ENCODE measurements around the gene CKS2.
"Not testable (repeated sequence)": the region's sequence is repeated elsewhere in the genome, so short reads cannot be mapped to it uniquely, and the experiment has no call there.

Gene CKS2

DNA sequence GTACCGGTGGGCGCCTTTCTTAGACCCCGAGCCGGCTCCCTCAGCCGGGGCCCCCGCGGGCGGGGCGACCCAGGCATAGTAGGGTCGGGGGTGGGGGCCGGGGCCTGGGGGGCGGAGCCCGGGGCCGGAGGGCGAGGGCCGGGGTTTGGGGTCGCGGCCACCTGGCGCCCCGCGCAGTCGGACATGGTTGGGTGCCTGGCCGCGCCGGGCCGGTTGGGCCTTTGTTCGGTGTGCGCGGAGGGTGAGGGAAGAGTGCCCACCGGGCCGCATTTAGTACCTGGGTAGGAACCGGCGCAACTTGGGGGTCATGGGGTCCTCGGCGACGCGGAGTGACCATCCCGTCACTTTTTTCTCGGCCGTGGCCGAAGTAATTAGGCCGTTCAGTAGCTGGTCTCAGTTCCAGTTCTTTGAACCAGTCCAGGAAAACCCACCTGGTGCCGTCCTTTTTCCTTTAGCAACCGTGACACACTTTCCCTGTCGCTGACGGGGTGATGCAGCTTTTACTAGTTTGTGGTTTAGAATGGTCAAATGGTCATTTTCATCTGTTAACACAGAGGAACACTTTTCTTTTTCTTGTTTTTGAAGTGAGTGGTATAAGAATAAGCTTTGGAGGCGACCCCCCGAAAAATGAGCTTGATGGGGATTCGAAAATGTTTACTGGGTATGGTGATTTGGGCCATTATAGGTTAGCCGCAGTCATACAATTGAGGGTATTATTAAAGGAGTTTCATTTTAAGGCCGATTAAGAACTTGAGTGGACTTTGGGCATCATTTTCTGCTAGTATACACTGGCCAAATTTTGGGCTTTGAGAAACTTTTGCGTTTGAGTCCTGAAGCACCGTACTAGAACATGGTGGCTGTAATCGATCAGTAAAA lies 589 bp downstream of the CKS2 start:
- DNase-seq, result no peak

DNA sequence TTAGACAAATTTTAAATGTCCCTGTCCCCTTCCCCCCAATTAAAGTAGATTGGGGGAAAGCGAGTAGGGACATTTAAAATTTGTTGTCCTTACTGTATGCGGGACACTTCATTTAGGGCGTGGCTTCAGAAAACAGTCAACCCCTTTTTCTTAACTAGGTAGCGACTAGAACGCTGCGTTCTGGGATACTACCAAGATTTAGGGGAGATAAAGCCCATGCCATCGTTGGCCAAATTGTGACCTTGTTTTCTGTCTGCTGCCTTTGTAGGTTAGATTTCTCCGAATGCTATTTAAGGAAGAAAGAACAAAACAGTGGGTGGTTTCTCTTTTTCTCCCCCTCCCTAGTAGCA lies 1.2 kb downstream of the CKS2 start:
- DNase-seq, result peak; percentile 38

DNA sequence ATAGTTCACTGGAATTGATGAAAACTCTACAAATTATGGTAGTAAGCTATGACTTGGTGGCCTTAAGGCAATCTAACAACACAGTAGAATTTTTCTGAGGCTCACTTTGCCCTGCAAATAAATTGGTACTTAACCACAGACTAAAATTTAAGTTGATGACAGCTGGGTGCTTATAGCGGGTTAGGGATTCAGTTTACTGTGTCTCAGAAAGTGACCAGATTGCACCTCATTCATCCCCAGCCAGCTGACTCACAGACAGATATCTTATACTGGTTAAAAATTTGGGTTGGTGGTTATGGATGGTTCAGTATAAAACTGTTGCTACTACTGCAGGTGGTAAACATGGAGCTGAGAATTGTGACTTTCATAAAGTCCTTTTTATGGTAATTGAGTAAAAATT lies 2.8 kb downstream of the CKS2 start:
- peak; percentile 12 for DNase-seq

DNA sequence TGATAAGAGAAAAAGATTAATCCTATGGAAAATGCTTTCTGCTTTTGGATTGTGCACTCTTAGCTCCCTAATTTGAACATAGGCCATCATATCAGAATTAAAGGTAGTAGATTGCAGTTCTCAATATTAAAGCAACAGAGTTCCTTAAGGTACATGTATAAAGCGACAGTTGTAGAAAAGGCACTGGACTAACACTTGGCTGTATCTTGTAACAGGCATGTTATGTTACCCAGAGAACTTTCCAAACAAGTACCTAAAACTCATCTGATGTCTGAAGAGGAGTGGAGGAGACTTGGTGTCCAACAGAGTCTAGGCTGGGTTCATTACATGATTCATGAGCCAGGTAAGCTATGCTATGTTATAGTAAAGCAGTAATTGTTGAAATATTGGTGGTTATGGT lies 4.0 kb downstream of the CKS2 start:
- no peak for DNase-seq

DNA sequence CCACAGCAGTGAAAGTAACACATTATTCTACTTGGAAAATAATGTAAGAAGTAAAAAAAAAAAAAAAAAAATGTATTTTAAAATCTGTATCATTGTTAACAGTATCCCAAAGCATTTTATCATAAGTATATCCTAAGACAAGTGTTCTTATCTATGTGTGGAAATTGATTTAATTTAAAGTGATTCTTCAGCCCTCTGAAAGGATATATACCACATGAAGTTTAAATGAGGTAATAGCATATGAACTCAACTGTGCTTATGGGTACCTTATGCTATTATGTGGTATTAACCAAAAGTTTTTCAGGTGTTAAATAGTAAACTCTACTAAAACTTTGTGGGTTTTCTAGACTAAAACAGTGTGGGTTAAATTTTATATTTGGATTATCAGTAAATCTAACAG lies 4.5 kb downstream of the CKS2 start:
- no peak for DNase-seq

DNA sequence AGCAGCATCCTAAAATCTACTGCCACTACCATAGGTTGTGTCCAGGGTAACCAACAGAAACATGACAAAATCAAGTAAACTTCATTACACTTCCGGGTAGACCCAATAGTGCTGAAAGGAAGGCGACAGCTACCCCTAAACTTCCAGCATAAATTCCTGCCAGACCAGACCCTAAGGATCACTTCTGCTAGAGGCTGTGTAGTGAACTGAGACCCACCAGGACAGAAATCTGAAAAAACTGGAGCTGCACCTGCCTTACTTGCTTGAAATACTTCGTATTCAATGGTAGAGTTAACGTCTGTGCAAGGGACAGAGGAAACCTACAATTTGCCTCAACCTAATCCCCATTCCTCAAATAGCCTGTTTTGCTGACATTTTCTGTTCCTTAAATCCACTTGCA lies 6.3 kb downstream of the CKS2 start:
- DNase-seq, result no peak

DNA sequence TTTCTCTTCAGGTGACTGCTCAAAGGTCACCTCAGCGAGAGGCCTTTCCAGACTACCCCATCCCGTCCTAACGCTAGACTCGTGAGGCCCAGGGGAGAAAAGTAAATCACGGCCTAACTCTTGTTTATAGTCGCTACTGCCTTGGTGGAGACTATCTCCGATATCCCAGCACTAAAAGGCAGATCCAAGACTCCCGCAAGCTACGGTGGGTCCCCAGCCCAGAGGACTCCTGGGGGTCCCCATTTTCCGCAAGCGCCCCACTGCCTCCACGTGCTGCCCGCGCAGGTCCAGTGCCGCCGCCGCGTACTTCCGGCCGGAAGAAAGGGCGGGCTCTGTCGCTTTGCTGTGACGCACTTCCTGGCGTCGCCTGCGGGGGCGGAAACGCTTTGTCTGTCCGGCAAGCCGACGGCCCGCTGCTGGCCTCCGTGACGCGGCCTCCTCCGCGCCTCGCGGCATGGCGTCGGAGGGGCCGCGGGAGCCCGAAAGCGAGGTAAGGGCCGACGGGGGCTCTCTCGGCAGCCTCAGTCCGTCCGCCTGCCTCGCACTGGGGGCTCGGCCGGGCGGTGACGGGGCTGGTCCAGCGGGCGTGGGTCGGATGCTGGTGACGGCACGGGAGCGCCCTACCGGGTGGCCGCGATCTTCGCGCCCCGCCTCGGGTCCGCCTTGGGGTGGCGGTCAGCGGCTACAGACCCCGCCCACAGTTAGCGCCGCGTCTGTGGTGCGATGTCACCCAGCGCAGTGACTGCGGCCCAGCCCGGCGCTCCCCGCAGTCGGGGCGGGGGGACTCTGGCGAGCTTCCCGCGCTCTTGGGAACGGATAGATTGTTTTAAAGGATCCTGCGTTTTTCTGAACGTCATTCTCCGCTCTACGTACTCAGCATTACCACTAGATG lies 7.4 kb downstream of the CKS2 start, which contains the start of gene SECISBP2:
TSS of gene SECISBP2 (plus strand) at position 378 of the 892 bp plus-strand sequence. CDS start at position 455, 77 bp downstream.
- peak; percentile 94 for DNase-seq

DNA sequence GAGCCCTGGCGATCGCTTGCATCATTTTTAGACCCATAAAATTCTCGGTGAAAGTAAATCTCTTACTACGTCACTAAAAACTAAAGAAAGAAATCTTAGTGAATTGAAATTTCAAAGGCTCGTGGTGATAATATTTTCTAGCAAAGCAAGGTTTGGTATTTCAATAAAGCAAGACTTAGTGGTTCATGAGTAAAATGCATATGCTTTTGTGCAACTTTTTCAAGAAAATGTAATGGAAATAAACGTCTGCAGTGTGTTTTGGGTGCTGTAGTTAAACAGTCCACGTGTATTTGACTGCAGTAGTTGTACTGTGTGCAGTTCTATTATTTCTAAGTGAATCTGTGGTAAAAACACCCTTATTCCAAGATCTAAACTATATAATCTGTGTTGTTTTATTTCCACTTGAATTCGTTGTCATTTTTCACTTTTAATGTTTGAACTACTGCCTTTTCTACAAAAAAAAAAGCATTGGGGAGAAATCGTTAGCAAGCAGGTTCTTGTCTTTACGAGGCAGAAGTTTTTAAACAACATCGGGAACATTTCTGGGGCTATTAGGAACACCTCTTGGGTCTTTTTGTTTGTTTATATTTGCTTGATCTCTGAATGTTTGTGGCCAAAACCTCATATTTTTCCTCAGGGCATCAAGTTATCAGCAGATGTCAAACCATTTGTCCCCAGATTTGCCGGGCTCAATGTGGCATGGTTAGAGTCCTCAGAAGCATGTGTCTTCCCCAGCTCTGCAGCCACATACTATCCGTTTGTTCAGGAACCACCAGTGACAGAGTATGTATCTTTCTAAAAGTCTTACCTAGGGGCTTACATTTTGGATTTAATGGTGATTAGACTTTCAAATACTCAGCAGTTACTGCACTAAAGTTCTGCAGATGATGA lies 8.3 kb downstream of the CKS2 start:
- no peak for DNase-seq

DNA sequence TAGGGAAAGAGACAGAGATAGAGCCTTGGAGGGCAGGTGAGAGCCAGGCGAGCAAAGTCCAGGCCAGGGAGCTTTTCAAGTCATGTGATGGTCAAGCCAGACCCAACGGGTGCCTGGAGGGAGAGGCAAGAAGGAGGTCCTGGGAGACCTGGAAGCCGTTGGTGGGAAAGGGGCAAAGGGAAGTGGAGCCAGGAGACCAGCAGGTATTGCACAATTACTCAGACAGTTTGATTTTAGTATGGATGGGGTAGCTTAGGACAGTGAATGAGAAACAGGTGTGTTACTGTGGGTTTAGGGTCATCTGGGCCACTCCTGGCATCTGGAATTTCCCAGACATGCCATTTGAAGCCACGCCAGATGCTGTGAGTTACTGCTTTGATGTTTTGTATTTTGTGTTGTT lies 12.4 kb downstream of the CKS2 start:
- DNase-seq, result no peak

DNA sequence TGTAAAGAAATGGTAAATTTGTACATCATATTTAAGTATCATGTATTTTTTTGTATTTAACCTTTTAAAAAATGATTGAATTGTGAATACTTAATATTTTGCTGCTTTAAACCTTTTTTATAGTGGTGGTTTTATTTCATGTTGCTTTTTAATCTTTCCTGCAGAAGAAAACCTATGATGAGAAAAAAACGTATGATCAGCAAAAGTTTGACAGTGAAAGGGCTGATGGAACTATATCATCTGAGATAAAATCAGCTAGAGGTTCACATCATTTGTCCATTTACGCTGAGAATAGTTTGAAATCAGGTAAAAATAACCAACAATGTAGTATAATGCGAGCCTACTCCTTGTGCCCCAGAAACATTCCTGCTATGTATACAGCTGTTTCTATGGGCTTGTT lies 14.7 kb downstream of the CKS2 start:
- no peak for DNase-seq

DNA sequence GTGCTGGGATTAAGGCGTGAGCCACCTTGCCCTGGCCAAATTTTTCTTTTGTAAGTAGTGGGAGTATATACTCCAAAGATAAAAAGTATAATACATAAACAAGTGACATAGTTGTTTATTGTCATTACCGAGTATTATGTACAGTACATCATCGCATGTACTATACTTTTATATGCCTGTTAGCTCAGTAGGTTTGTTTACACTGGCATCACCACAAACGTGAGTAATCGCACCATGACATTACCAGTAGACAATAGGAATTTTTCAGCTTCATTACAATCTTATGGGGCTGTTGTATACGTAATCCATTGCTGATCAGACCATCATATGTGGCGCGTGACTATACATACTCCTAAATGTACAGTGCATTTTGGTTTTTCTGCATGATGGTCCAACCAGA lies 17.1 kb downstream of the CKS2 start:
- DNase-seq, result no peak

DNA sequence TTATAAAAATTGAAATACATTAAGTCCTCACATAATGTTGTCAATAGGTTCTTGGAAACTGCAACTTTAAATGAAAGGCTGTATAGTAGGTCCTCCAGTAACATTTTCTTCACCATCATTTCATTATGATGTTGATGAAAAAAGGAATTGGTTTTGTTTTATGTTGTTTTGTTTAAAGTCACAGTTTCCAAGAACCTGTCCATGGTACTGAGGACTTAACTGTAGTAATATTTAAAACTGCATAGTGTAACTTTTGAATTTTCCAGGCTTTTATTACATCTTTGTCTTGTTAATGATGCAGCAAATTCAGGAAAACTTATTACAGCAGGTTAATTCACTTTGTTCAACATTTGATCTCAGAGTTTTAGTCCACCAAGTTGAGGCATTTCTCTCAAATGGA lies 18.9 kb downstream of the CKS2 start:
- DNase-seq, result no peak

DNA sequence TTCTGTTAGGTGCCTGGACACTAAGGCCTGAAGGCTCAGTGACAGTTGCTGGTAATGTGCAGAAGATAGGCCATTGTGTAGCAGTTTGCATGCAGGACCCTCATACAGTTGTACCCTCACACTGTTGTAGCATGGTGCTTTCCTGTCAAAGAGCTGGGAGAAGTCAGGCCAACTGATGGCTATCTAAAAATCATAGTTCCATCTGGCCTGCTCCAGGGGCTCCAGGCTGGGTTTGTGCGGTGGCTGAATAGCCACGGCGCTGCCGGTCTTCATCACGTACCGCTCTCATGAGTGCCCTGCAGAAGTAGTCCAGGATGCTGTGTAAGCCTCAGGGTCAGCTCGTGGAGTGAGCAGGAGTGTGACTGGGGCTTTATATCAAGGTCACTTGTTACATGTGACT lies 19.5 kb downstream of the CKS2 start:
- no peak for DNase-seq

DNA sequence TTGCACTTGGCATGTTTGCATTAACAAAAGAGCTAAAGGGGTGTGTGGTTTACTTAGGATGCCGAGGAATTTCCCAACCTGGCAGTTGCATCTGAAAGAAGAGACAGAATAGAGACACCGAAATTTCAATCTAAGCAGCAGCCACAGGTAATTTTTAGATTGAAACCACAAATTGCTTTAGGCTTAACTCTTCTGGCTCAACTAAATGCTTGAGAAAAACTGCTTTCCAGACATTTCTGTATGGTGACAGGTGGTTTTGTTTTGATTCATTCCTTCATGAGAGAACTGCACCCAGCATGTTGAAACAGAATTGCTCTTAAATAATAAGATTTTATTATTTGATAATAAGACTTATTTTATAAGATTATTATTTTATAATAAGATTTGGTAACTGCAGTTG lies 28.8 kb downstream of the CKS2 start:
- DNase-seq, result no peak

DNA sequence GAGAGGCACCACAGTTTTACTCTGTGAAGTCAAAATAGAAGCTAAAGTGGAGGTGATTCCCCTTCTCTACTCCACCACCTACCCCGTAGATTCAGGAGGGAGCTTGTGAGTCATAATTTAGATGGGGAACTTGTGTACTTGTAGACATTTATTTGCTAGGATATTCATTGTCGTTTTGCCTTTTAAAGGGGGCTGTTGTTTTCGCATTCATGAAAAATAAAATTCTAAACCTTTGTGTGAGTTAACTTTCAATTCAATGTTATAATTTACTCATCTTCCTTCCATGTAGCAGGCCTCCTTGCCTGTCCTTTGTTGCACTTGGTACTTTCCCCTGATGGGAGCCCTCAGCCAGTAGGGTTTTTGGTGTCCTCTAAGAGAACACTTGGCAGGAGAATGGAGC lies 29.3 kb downstream of the CKS2 start:
- no peak for DNase-seq

DNA sequence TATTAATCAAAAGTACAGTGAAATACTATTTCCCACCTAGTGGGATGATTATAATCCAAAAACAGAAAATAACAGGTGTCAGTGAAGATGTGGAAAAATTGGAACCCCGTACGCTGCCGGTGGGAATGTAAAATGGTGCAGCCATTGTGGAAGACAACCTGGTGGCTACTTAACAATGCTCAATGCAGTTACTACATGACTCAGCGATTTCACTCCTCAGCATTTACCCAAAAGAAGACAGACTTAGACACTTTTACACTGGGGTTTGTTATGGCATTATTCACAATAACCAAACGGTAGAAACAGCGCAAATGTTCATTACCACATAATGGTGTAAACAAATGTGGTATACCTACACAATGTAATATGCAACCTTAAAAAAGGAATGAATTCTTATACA lies 31.2 kb downstream of the CKS2 start:
- DNase-seq, result no peak

DNA sequence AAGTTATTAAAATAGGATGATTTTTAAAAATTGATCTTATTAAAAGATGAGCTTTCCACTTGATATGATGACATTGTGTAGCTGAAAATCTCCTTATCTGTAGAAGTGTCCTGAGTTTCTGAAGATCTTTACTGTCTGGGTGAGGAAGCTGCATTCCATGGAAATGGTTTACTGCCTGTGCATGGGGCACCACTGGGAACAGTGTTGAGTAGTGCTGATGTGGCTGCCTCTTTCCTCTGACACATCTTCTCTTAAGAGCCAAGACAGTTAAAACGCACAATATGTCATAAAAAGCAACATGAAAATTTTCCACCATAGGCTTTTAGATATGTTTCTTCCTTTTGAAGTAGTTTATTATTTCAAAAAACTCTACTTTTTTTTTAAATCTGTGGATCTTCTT lies 32.0 kb downstream of the CKS2 start:
- DNase-seq, result no peak

DNA sequence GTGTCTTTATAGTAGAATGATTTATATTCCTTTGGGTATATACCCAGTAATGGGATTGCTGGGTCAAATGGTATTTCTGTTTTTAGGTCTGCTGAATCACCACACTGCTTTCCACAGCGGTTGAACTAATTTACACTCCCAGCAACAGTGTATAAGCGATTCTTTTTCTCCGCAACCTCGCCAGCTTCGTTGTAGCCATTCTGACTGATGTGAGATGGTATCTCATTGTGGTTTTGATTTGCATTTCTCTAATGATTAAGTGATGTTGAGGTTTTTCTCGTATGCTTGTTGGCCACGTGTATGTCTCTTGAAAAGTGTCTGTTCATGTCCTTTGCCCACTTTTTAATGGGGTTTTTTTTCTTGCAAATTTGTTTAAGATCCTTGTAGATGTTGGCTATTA lies 32.8 kb downstream of the CKS2 start:
- not testable (repeated sequence) for DNase-seq

DNA sequence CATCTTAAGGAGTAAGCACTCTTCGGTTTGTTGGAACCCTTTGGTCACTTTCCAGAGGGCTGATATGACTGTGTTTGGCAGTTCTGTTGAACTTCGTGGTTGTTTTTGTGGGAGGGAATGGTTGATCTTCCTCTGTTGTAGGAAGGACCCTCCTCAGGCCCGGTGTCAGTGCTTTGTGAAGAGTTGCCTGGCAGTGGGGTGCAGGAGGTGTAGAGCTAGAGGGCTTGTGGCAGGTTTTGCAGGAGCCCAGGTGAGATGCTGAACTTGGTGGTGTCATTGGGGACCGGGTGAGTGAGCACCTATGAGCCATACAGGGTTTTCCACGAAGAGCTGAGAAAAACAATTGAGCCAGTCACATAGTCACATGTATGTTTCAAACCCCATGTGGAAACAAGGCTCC lies 34.5 kb downstream of the CKS2 start:
- DNase-seq, result no peak

DNA sequence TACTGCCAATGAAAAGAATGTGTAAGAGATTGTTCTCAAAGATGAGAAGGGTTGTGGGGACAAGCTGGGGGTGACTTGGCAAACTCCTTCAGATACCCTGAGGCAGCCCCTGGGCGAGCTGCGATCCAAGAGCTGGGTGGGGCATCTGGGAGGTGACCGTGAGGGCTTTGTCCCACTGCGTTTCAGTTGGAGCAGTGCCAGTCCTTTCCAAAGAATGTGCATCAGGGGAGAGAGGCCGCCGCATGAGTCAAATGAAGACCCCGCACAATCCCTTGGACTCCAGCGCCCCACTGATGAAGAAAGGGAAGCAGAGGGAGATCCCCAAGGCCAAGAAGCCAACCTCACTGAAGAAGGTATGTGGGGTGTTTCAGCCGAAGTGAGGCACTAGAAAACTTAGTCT lies 35.7 kb downstream of the CKS2 start:
- DNase-seq, result no peak

DNA sequence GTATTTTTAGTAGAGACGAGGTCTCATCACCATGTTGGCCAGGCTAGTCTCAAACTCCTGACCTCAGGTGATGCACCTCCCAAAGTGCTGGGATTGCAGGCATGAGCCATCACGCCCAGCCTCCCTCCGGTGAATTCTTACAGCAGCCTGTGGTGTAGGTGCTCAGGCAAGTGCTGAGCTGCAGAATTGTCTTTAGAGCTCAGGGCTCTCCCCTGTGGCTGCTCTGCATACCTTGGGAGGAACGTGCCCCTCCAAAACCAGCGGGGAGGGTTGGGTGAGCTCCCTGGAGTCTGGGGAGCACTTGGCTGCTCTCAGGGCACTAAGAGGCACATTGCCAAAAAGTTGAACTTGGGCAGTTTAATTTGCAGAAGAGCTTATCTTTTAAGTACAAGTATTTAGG lies 36.7 kb downstream of the CKS2 start:
- DNase-seq, result no peak

DNA sequence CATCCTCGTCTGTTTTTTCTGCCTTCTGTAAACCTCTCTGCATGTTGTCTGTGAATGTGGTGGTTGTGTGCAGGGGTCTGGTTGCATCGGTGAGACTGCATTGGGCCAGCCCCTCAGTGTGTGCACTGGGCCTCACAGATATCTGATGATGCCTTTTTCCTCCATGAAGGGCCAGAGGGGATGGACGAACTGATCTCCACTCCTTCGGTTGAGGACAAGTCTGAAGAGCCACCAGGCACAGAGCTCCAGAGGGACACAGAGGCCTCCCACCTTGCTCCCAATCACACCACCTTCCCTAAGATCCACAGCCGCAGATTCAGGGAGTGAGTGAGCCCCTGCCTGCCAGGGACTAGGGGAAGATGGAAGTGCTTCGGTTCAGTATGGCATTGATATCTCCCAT lies 38.6 kb downstream of the CKS2 start:
- DNase-seq, result no peak

DNA sequence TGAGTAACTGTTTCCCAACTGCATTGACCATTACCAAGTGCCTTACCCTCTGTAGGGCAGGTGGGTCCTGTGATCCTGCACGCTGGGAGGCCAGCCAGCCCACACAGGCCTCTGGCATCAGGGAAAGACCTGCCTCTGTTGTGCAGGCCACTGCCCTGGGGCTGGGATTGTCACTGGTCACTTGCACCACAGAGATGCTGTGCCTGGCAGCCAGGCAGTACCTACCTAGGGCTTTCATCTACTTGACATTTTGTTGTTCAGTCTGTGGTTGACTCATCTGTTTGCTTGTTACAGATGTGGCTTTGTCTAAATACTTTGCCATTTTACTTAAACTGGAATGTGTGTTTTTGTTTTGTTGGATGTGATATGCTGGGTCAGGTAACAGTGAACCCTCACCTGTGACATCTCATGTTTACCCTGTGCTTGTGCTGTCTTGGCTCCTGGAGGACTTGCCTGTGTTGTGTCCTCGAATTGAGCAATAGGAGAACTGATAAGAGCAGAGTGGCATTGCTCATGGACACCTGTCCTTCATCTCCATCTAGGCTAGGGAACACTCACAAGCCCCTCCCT lies 40.1 kb downstream of the CKS2 start:
- no peak for DNase-seq
